Measurements from ENCODE around the gene ECPAS.
"Not testable (repeated sequence)": the region's sequence is repeated elsewhere in the genome, so short reads cannot be mapped to it uniquely, and the experiment has no call there.

Gene ECPAS

GRCh38 chr9:111483858-111484571 lies at the start of gene ECPAS:
Gene ECPAS (minus strand): TSS chr9:111484383. CDS start chr9:111472918, 11,465 bp downstream.
- peak; percentile 86 for DNase-seq (ENCODE audit: low read depth)

DNA sequence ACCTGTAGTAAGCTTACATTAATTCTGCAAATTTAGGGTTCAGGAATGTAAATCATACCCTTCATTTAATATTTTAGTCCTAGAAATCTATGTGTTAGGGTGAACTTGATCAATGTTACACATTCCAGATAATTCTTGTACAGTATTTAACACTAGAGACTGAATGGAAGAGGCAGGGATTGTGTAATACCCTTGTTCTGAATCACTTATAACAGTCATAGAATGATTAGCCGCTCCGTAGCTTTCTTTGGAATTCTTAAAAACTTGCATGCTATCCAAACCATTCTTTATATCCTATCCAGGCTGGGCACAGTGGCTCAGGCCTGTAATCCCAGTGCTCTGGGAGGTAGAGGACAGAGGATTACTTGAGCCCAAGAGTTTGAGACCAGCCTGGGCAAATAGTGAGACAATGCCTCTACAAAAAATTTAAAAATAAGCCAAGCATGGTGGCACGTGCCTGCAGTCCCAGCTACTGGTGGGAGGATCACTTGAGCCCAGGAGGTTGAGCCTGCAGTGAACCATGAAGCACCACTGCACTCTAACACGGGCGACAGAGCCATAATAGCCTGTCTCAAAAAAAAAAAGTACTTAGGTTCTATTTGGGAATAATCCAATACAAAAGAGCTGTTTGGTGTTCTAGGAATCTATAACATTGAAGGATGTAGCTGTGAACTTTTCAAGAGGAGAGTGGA lies 49.1 kb upstream of the ECPAS start:
- peak; percentile 56 for DNase-seq (ENCODE audit: low read depth)

DNA sequence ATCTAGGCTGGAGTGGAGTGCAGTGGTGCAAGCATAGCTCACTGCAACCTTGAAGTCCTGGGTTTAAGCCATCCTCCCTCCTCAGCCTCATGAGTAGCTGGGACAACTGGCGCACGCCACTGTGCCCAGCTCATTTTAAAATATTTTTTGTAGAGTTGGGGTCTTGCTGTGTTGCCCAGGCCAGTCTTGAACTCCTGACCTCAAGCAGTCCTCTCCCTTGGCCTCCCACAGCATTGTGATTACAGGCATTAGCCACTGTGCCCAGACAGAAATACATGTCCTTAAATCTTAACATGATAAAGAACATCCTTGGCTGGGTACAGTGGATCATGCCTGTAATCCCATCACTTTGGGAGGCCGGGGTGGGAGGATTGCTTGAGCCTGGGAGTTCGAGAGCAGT lies 47.5 kb upstream of the ECPAS start:
- no peak for DNase-seq (ENCODE audit: low read depth)

GRCh38 chr9:111529787-111530186 lies 45.6 kb upstream of the ECPAS start:
- no peak for DNase-seq (ENCODE audit: low read depth)

- DNase-seq (ENCODE audit: low read depth) = peak; percentile 5
Measured at GRCh38 chr9:111527347-111527746, 43.2 kb upstream of the ECPAS start.

DNA sequence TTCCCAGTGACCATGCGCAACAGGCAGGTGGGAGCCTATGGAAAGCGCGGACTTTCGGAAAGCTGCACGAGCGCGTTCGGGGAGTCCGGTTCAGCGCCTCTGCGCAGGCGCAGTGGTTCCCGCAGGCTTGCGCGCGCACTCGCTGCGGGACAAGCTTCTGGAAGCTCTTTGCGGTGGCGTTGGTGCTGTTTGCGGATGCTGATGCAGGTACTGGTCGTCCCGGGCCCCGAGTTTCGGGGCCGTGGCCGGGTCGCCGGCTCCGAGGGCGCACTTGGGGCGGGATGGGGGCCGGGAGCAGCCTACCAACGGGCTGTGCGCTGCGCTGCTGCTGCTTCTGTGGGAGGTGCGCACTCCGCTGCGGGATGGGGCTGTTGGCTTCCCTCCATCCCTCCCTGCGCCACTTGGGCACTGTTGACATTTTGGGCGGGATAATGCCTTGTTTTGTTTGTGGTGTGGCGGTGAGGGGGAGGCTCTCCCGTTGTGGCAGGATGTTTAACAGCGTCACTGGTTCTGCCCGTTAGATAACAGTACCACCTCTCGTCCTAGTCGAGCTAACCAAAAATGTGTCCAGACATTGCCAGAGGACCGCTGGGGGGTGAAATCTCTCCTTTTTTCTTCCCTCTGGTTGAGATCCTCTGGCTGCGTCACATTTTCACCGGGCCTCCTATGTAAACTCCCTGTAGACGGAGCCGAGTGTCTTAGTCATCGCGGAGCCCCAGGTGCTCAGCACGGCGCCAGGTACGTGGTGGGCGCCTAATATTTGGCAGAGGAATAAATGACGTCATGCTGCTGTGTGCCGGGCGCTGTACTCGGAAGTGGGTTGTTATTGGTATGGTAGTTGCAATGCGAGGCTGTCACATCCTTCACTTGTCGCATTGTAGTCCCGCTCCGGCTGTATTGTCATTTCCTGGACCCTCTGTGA lies 41.1 kb upstream of the ECPAS start, which contains the start of gene ZNF483:
TSS of gene ZNF483 (plus strand) at position 124 of the 922 bp plus-strand sequence. CDS start 2,217 bp downstream, outside the sequence.
- DNase-seq (ENCODE audit: low read depth) = peak; percentile 76

DNA sequence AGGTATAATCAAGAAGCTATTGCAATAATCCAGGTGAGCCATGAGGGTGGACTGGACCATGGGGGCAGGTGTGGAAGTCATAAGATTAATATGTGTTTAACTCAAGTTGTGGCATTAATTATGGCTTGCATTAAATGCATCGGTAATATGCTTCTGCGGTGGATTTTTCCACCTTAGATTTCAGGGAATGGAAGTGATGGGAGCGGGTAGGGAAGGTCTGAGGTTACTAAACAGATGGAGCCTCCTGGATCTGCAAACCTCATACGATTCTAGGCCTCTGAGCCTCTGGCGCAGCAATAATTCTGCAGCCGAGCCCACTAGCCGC lies 40.5 kb upstream of the ECPAS start:
- DNase-seq (ENCODE audit: low read depth) = no peak

- DNase-seq (ENCODE audit: low read depth) = peak; percentile 54
Measured at GRCh38 chr9:111516061-111516465, 31.9 kb upstream of the ECPAS start.

- DNase-seq (ENCODE audit: low read depth) = no peak
Measured at GRCh38 chr9:111514967-111515366, 30.8 kb upstream of the ECPAS start.

GRCh38 chr9:111511581-111511980 lies 27.4 kb upstream of the ECPAS start:
- DNase-seq (ENCODE audit: low read depth) = not testable (repeated sequence)

DNA sequence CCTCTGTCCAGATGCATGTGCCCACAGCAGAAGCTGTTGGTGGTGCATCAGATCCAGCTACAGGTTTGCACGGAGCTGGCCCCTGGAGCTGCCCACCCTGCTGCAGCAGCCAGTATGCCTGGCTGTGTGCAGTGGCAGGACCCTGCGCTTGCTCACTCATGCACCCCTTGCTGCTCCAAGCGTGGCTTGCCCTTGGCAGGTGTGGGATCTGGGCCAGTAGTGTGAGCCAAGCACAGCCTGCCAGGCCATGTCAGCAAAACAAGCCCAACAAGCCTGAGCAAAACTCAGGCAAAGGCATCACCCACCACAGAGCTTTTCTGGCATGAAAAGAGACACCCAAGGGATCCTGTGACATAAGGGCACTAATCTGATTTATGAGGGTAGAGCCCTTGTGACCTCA lies 18.3 kb upstream of the ECPAS start:
- DNase-seq (ENCODE audit: low read depth) = no peak

DNA sequence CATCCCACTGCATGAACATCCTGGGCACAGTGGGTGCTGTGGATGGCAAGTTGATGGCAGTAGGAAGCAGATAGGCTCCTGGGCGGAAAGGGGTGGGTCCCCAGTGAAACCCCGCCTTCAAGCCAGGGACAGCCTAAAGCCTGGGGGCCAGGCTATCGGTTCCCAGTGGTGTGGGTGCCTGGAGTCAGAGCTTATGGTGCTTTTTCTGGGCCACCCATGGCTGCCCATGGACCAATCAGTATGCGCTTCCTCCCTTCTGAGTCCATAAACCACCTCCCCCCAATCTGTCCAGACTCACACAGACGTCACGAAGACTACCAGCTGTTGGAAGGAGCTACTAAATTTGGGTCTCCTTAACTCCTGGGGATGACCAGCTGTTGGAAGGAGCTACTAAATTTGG lies 17.5 kb upstream of the ECPAS start:
- no peak for DNase-seq (ENCODE audit: low read depth)

GRCh38 chr9:111501005-111501562 lies 16.9 kb upstream of the ECPAS start:
- no peak for DNase-seq (ENCODE audit: low read depth)

- DNase-seq (ENCODE audit: low read depth) = not testable (repeated sequence)
Measured at GRCh38 chr9:111497196-111497595, 13.0 kb upstream of the ECPAS start.

- peak; percentile 51 for DNase-seq (ENCODE audit: low read depth)
Measured at GRCh38 chr9:111484572-111484894, 350 bp upstream of the ECPAS start.

DNA sequence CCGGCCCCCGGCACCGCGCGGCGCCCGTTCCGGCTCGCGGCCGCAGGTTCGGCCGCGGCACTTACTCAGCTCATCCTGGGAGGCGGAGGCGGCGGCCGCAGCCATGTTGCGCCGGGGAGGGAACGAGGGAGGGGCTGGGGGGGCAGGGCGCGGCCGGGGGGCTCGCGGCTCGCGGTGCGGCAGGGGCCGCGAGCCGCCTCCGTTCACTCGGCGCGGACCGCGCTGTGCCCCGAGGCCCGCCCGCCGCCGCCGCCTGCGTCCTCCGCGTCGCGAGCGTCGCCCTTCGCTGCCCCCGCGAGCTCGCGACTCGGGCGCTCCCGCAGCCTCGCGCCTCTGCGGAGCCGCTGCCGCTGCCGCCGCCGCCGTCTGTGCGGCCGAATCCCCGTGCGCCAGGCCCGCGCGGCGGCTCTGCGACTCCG lies 735 bp downstream of the ECPAS start:
- DNase-seq (ENCODE audit: low read depth) = no peak

DNA sequence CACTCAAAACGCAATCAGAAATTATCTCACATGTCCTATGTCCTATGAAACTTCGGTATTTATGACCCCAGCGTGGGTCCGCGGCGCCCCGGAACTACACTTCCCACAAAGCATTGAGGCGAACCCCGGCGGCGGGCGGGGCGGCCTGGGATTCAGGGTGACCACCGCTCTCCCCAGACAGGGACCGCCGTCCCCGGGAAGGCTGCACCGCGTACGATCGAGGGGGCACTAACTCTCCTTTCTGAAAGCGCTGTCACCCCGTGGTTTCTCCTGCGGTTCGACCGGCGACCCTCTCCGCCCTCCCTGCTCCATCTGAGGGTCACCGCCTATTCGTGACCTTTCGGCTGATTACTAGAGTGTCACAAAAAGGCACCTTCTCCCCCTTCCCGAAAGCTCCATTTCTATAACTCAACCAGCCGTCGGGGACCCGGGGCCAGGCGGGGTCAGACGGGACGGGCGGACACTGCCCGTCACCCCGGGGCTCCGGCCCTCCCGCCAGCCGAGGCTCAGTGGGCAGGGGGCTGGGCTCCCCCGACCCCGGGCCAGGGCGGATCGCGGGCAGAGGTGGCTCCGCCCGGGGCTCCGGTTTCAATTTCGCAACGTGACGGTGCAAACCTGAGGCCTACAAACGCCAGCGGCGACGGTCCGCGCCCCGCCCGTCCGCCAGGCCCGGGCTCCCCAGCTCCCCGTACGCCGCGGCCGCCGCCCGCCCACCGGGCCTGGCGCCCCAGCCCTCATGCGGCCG lies 1.3 kb downstream of the ECPAS start:
- DNase-seq (ENCODE audit: low read depth) = peak; percentile 75

- DNase-seq (ENCODE audit: low read depth) = peak; percentile 85
Measured at GRCh38 chr9:111481885-111482636, 2.1 kb downstream of the ECPAS start.

DNA sequence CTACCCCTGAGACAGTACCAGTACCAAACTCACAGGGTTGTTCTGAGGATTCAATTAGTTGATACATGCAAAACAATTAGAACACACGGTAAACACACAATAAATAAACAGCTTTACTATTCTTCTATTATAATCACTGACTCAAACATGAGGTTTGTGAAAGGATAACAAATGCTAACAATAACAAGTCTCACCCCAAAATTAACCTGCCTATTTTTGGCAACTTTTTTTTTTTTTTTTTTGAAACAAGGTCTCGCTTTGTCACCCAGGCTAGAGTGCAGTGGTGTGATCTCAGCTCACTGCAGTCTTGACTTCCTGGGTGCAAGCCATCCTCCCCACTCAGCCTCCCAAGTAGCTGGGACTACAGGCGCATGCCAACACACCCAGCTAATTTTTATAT lies 6.5 kb downstream of the ECPAS start:
- DNase-seq (ENCODE audit: low read depth) = no peak

- DNase-seq (ENCODE audit: low read depth) = no peak
Measured at GRCh38 chr9:111475195-111475594, 9.0 kb downstream of the ECPAS start.

GRCh38 chr9:111474385-111474784 lies 9.8 kb downstream of the ECPAS start:
- DNase-seq (ENCODE audit: low read depth) = no peak

All from iris pigment epithelial cell (primary cell).